HEK293 (cell line): ENCODE measurements around the gene SAE1.

Experiments used
- GLIS1 ChIP-seq: fragments of 450-650 bp; formaldehyde crosslinking; IDR thresholded peaks from 2 replicates; pipeline ENCODE4 v1.5.1; 2016; ENCODE audit warnings: missing biosample characterization, missing genetic modification characterization
- PRDM10 ChIP-seq: fragments of 450-650 bp; formaldehyde crosslinking; IDR thresholded peaks from 2 replicates; pipeline ENCODE4 v1.5.1; 2016; ENCODE audit warnings: missing biosample characterization, missing genetic modification characterization
- SALL2 ChIP-seq: fragments of 450-650 bp; formaldehyde crosslinking; IDR thresholded peaks from 2 replicates; pipeline ENCODE4 v1.5.0; 2017; ENCODE audit warnings: missing biosample characterization, mild to moderate bottlenecking, missing genetic modification characterization, borderline replicate concordance
- SCRT2 ChIP-seq: fragments of 450-650 bp; formaldehyde crosslinking; IDR thresholded peaks from 2 replicates; pipeline ENCODE4 v1.5.1; 2016; ENCODE audit warnings: missing biosample characterization, missing genetic modification characterization
- TSHZ1 ChIP-seq: fragments of 450-650 bp; formaldehyde crosslinking; IDR thresholded peaks from 2 replicates; pipeline ENCODE4 v1.5.1; 2016; ENCODE audit warnings: missing biosample characterization, missing genetic modification characterization, borderline replicate concordance
- ZBTB8A ChIP-seq: fragments of 450-650 bp; formaldehyde crosslinking; IDR thresholded peaks from 2 replicates; pipeline ENCODE4 v1.5.1; 2016; ENCODE audit warnings: missing biosample characterization, missing genetic modification characterization
- ZNF114 ChIP-seq: fragments of 450-650 bp; formaldehyde crosslinking; IDR thresholded peaks from 2 replicates; pipeline ENCODE4 v1.5.0; 2017; ENCODE audit warnings: missing biosample characterization, missing genetic modification characterization
- ZNF121 ChIP-seq: fragments of 450-650 bp; formaldehyde crosslinking; IDR thresholded peaks from 2 replicates; pipeline ENCODE4 v1.5.1; 2016; ENCODE audit warnings: missing biosample characterization, missing genetic modification characterization
- ZNF132 ChIP-seq: fragments of 450-650 bp; formaldehyde crosslinking; IDR thresholded peaks from 2 replicates; pipeline ENCODE4 v1.5.1; 2017; ENCODE audit warnings: missing biosample characterization, missing genetic modification characterization, borderline replicate concordance
- ZNF133 ChIP-seq: fragments of 450-650 bp; formaldehyde crosslinking; IDR thresholded peaks from 2 replicates; pipeline ENCODE4 v1.5.1; 2016; ENCODE audit warnings: missing biosample characterization, missing genetic modification characterization
- ZNF239 ChIP-seq: fragments of 450-650 bp; formaldehyde crosslinking; IDR thresholded peaks from 2 replicates; pipeline ENCODE4 v1.5.1; 2016; ENCODE audit warnings: missing biosample characterization, missing genetic modification characterization
- ZNF280D ChIP-seq: fragments of 450-650 bp; formaldehyde crosslinking; IDR thresholded peaks from 2 replicates; pipeline ENCODE4 v1.5.1; 2016; ENCODE audit warnings: missing biosample characterization, missing genetic modification characterization
- ZNF394 ChIP-seq: fragments of 450-650 bp; formaldehyde crosslinking; IDR thresholded peaks from 2 replicates; pipeline ENCODE4 v1.5.1; 2016; ENCODE audit warnings: missing biosample characterization, missing genetic modification characterization, mild to moderate bottlenecking, moderate library complexity, borderline replicate concordance
- ZNF449 ChIP-seq: fragments of 450-650 bp; formaldehyde crosslinking; IDR thresholded peaks from 2 replicates; pipeline ENCODE4 v1.5.1; 2017; ENCODE audit warnings: missing biosample characterization, mild to moderate bottlenecking, missing genetic modification characterization, moderate library complexity
- ZNF558 ChIP-seq: fragments of 450-650 bp; formaldehyde crosslinking; IDR thresholded peaks from 2 replicates; pipeline ENCODE4 v1.5.1; 2016; ENCODE audit warnings: missing biosample characterization, missing genetic modification characterization
- ZNF610 ChIP-seq: fragments of 450-650 bp; formaldehyde crosslinking; IDR thresholded peaks from 2 replicates; pipeline ENCODE4 v1.5.1; 2016; ENCODE audit warnings: missing biosample characterization, missing genetic modification characterization, borderline replicate concordance
- ZNF791 ChIP-seq: fragments of 450-650 bp; formaldehyde crosslinking; IDR thresholded peaks from 2 replicates; pipeline ENCODE4 v1.5.1; 2016; ENCODE audit warnings: missing biosample characterization, missing genetic modification characterization
- ZXDB ChIP-seq: fragments of 450-650 bp; formaldehyde crosslinking; IDR thresholded peaks from 2 replicates; pipeline ENCODE4 v1.5.1; 2016; ENCODE audit warnings: missing biosample characterization, missing genetic modification characterization
- TF ChIP-seq, protein P1 (sequence below): fragments of 450-650 bp; formaldehyde crosslinking; IDR thresholded peaks from 2 replicates; pipeline ENCODE4 v1.5.1; 2016; ENCODE audit warnings: missing biosample characterization, missing genetic modification characterization

Gene SAE1

GRCh38 chr19:47112166-47112996, 18.3 kb upstream of the SAE1 start (continued):
- TF ChIP-seq ZNF394 (tag by site-specific recombination) (peak; percentile 43; the same call in 1 of the 2 replicates), ZNF791 (tag by site-specific recombination) (no peak), ZXDB (tag by site-specific recombination) (peak; percentile 75), ZNF558 (no peak), SCRT2 (tag by site-specific recombination) (no peak), SALL2 (tag by site-specific recombination) (no peak), ZNF610 (peak; percentile 77), ZNF133 (tag by site-specific recombination) (no peak), ZNF280D (tag by site-specific recombination) (peak; percentile 85), ZBTB8A (tag by site-specific recombination) (peak; percentile 84), TSHZ1 (tag by site-specific recombination) (no peak), ZNF239 (tag by site-specific recombination) (0 out of 2 replicates have a peak, but pooled peaks have one; percentile 61), ZNF121 (tag by site-specific recombination) (peak; percentile 55; the same call in 1 of the 2 replicates), ZNF132 (tag by site-specific recombination) (no peak), PRDM10 (tag by site-specific recombination) (peak; percentile 10; the same call in 1 of the 2 replicates), GLIS1 (tag by site-specific recombination) (peak; percentile 39; the same call in 1 of the 2 replicates), ZNF449 (tag by site-specific recombination) (no peak; the same call in 1 of the 2 replicates), ZNF114 (tag by site-specific recombination) (no peak)
- TF ChIP-seq, protein P1, sequence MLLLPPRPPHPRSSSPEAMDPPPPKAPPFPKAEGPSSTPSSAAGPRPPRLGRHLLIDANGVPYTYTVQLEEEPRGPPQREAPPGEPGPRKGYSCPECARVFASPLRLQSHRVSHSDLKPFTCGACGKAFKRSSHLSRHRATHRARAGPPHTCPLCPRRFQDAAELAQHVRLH (tag by site-specific recombination), result no peak
